ENCODE measurements around the gene KIAA1217.

The KIAA1217 gene

DNA sequence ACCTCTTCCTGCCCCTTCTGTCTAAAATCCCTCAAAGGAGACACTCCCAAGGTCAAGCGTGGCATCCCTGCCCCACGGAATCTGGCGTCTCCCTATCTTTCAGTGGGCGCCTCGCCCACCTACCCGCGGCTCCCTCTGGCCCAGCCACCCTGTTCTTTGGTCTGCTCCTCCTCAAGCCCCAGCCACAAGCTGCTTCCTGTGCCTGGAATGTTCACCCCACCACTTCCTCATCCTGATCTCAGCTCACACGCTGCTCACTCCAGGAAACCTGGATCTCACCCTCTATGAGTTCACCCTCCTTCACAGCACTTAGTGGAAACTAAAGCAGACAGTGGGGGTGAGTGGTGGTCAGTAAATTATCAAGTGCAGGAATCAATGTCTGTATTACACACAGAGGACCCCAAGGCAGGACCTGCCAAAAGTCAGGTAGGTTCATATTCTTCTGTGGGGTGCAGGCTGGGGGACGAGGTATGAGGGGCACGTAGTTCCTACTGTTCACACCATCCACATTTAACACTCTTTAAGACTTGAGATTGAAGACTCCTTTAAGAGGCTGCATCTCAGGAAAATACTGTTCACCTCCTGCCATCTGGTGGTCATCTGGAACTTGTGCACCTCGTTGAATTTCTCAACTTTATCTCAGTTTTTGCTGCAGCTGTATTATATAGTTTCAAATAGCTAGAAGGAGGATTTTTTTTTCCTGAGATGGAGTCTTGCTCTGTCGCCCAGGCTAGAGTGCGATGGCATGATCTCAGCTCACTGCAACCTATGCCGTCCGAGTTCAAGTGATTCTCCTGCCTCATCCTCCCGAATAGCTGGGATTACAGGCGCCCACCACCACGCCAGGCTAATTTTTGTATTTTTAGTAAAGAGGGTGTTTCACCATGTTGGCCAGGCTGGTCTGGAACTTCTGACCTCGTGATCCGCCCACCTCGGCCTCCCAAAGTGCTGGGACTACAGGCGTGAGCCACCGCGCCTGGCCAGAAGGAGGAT lies 348.1 kb downstream of the KIAA1217 start:
- DNase-seq, result no peak

DNA sequence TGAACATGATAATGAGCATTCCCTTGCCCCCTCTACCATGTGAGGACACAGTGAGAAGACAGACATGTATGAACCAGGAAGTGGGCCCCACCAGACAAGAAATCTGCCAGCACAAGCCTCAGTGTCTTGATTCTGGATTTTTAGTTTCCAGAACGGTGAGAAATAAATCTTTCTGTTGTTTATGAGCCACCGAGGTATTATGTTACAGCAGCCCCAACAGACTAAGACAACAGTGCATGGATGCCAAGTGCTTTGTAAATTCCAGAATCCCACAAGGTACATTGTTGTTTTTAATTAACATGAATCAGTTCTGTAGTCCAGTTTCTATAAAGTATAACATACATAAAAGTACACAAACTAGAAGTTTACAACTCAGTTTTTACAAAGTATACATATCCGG lies 352.5 kb downstream of the KIAA1217 start:
- no peak for DNase-seq

DNA sequence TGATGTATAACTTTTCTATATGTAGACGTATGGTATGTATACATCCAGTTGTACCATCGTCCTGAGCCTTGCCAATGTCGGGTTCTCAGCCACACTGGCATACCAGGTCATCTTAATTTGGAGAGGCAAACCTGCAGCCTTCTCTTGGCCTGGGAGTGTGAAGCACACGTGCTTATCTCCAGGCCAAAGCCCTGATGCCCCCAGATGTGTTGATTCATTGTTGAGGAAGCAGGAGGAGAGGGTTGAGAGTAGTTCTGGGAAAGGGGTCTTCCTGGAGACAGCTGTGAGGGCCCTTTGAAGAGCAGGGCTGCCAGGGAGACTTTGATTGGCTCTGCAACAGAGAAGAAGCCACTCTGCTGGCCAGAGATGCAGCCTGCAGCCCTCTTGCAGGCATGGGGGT lies 359.1 kb downstream of the KIAA1217 start:
- DNase-seq, result no peak

DNA sequence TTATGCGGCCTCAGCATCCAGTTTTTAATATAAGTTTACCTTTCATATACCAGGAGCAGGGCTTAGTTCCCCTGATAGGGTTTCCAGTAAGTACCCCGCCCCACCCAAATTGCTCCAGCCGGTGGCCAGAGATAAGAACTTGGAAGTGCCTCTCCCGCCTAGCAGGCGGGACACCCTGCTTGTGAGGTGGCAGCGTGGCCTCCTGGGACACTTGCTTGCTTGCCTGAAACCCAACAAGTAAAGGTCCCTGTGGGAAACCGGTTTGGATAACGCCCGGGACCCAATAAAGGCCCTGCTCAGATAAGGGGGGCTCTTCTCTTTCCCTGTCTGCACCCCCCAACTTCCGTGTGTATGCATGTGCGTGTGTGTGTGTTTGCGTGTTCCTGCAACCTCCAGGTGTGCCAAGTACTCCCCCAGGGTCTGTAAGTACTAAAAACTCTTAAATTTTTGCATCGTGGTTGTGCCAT lies 360.4 kb downstream of the KIAA1217 start:
- DNase-seq, result no peak

DNA sequence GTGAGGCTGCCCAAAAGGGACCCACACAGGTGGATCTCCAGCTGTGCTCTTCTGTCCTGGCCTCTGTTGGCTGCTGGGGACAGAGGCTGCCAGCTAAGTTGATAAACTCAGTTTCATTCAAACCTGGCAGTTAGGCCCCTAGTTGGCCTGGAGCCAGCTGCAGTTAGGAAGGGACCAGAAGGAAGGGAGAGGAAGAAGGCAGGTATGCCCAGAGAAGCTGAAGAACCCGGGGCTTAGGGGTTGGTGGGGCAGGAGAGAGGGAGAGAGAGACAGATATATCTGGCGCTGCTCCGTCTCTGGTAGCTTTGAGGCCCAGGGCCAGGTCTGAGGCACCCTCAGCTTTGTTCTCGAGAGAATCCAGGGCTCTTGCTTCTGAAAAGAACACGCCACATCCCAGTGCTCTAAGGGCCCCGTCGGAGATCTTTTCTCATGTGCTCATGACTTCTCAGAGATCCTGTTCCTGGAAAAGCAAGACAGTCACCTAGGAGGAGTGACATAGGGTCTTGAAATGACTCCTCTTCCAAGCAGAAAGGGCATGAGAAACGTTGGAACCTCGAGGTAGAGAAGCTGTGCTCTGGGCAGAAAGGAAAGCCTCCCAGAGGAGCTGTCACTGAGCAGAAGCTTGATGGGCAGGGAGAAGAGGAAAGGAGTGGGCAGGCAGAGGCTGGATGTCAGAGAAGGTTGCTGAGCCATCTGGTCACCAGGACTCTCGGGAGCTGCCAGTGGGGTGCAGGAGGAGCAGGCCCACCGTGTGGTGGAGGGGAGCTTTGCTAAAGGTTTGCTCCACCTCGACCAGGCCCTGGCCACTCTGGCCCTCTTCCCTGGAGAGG lies 361.1 kb downstream of the KIAA1217 start:
- DNase-seq, result no peak

DNA sequence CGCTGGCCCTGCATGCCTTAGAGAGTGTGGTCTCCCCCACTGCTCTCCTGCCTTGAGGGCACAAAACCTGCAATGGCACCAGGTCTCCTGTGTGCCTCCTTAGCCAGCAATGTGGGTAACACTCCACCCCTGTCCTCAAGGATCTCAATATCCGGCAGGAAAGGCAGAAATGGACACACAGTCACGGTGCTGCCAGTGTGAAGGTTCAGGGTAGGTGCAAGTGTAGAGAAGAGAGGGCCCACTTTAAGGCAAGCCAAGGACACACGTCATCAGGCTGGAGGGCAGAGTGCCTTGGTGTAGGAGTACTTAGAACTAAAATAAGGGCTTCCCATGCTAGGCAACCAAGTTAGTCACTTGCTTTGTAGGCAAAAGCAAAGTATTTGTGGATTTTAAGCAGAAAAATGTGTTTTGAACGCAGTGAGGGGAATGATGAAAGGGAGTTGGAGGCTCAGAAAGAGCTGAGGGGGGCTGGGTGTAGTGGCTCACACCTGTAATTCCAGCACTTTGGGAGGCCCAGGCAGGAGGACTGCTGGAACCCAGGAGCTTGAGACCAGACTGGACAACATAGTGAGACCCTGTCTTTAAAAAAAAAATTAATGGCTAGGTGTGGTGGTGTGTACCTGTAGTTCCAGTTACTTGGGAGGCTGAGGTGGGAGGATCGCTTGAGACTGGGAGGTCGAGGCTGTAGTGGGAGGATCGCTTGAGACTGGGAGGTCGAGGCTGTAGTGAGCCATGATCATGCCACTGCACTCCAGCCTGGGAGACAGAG lies 361.9 kb downstream of the KIAA1217 start:
- no peak for DNase-seq

DNA sequence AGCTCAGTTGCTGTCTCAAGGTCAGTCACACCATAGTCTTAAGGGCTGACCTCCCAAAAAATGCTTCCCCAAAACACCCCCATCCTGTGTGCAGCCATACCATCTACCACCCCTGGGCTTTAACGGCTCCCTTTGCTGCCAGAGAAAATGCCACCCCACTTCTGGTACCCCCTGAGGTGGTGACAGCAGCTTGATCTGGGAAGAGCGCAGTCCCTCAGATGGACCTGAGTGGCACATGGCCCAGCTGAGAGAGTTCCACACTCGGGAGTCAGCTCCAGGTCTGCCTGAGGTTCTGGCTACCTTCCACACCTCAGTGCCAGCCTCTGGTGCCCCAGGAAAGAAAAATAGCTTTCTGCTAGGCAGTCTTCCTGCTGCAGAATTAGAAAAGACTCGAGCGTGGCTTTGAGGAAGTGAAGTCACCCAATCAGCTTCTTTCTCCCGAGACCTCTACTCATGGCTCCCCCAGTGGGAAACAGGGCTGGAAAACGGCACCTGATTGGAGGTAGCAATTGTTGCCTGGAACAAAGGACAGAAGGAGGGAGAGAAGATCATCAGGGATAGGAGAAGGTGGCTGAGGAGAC lies 363.0 kb downstream of the KIAA1217 start:
- no peak for DNase-seq

DNA sequence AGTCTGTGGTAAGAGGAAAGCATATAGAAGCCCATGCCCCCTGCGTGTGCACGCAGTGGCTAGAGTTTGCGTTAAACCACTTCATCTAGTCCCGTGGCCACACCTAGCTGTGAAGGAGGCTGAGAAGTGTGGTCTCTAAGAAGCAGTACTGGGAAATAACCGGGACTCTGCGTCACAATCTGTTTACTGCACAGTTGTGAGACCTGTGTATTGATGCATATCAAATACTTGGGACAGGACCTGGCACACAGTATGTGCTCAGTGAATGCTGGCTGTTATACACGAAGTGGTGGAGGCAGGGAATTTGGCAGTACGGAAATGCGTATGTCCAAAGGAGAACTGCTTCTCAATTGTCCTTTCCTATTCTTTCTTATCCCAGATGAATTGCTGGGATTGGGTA lies 365.2 kb downstream of the KIAA1217 start:
- DNase-seq, result no peak

DNA sequence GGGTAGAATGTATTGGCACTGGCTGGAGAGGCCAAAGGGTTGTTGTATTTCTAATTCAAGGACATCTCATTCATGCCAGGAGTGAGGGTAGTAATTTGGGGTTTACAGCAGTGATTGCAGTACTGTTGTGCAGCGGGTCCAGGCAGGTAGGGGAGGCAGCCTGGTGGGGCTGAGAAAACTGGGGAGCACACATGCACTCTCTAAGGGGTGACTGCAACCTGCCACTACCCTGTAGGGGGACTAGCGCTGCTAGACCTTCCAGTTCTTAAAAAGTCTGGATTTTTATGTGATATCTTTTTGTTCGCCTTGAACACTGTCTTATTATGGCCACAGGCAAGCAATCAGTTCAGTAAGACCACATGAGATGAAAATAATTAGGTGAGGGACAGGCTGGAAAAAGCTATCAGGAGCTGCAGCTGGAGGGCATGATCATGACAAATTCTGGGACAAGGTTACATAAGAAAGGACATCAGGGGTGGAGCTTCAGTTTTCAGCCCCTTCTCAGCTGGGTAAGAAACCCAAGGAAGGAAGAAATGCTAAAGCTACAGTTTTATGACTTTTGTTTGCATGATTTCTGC lies 365.7 kb downstream of the KIAA1217 start:
- no peak for DNase-seq

DNA sequence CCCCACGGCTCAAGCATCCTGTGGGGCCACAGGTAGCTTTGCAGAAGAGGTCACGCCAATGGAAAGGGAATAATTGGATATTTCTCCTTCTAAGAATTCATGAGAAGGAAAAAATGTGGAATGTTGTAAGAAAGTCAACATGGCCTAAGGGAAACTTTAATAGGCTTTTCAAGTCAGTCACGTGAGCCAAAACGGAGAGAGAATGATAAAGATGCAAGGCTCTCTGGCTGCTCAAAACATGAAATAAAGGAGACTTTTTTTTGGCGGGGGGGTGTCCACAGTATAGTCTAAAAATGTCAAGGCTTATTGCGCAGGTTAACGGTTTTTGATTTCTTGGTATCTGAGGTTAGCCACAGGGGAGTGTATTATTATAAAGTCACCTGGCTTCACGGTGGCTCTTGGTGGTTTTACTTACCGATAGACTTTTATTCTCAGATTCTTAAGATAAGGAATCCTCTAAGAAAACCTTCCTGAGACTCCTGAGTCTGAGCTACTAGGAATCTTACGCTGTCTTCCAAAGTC lies 366.6 kb downstream of the KIAA1217 start:
- no peak for DNase-seq

DNA sequence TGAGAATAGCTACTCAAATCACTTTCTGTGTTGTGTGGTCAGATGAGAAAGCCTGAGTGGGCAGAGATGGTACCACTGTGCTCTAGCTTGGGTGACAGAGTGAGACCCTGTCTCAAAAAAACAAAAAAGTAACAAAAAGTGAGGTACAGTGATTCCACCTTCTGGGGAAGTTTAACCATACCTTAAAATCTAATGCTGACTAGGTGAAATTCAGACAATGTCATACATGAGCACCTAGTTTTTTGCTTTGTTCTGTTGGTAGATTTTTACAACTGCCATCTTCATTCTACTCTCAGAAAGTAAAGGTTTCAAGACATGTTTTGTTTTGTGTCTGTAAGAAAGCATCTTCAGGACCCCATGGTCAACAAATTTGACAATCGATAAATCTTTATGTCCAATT lies 370.5 kb downstream of the KIAA1217 start:
- no peak for DNase-seq

DNA sequence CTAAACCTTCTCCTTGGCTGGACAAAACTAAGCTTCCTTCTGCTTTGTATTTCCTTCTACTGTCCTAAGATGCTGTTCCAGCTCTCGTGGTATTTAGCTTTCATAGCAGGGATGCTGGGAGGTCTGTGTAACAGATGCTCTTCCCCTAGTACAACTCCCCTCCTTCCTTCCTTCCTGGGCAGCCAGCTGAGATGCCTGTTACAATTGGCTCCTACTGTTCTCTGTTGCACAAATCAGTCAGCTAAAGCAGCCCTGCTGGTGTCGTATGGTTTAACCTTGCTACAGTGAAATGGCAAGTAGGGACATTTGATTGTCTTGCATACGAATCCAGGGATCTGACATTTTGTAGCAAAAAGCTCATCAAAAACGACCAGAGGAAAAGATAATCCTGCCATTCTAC lies 371.0 kb downstream of the KIAA1217 start:
- no peak for DNase-seq

DNA sequence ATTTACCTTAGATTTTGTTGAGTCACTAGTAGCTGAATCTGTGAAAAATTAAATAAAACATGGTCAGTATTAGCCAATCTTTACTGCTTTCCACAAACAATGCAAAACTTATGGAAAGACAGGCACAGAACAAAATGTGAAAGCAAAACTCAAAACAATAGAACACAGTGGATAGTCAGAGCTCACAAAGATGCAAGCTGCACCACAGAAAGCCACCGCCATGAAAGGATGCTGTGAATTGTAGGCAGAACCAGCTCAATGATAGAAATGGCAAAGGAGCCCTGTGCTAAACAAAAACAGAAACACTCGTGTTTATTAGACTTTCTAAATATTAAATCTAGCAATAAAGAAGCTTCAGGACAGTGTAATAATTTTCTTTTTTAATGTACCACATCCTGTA lies 380.3 kb downstream of the KIAA1217 start:
- DNase-seq, result no peak

DNA sequence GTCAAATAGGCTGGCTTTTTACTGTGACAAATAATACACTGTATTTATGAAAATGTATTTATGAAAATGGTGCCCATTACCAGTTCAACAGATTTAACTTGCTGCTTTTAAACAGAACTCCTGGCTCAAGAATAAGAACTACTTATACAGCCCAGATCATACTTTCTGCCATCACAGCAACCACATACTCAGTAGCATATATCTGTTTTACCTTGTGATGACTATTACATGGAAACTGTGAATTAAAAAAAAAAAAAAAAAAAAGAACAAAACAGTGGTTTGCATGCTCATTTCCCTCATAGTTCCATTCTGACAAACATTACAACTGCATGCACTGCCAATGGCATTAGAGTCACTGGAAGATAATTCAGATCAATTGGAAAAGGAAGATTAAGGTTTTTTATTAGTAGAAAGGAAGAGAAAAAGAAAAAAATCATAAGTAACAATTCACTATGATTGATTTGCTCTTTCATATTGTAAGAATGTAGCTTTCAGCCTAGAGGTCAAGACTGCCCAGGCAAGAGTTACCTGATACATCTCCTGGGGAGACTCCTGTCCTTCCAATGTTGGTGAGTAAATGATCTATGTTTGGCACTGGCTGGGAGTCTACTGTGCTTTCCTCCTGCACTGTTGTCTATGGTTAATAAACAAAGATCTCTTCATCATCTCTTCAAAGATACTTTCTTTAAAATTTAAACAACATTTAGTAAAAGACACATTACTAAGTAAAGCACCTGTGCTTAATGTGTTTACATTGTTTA lies 381.9 kb downstream of the KIAA1217 start:
- DNase-seq, result no peak

DNA sequence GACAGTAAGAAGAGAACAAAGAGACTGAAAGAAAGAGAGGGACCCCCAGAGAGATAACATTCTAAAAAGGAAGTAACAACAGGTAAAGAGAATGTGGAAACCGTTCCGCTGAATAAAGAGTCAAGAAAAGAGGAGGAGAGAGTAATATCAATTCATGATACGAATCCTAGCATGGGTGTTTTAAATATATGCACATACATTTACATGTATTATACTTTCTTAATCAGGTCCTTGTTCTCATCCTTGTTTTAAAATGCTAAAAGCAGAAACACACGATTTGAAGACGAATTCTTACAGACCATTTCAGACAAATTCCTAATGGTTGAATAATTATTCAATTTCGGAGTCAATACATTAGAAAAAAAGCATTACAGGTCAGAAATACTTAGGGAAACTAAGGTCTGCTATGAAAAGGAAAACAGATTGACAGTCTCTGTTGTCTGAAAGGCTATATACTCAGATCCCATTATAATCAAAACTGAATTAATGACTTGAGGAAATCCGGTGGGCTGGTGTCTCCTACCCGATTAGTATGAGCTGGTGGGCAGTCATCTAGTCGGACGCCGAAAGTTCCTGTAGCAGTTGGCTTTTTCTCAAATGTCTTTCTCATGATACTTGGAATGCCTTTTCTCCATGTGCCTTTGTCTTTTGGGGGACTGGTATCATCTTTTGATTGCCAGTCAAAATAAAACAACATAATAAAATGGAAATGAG lies 387.4 kb downstream of the KIAA1217 start:
- DNase-seq, result no peak

DNA sequence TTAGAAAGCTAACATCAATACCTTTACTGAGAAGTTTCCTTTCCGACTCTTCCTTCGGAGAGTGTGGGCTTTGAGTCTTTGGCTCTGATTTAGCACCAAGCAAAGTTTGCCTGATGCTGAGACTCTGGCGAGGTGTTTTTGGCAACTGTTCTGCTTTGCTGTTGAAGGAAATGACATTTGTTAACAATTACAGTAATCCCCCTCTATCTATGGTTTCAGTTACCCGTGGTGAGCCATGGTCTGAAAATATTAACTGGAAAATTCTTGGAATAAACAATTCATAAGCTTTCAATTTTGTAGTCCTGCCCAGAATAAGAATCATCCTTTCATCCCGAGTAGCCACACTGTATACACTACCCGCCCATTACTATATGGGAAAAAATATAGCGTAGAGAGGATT lies 388.5 kb downstream of the KIAA1217 start:
- DNase-seq, result no peak
